ENCODE measurements around the gene SOX9. TPM values are rescaled to one million over a fixed set of nuclear protein-coding genes. Genes with fewer than 3 reads are reported as not detected.

SOX9 gene
- total RNA-seq (2014; rRNA removed; shearing (Covaris generic)): 21.5 and 26.1 TPM in 2 replicates

- peak; percentile 95 for DNase-seq (ENCODE audit: low spot score)
These were observed at the start of gene SOX9 for GRCh38 chr17:72120642-72121163. Gene SOX9 (plus strand): TSS chr17:72121020. CDS start chr17:72121392, 372 bp downstream.

- DNase-seq (ENCODE audit: low spot score): no peak
These were observed 49.5 kb upstream of the SOX9 start for GRCh38 chr17:72071330-72071729.

GRCh38 chr17:72075995-72076677 lies 44.7 kb upstream of the SOX9 start:
- no peak for DNase-seq (ENCODE audit: low spot score)

GRCh38 chr17:72076678-72077030 lies 44.2 kb upstream of the SOX9 start:
- no peak for DNase-seq (ENCODE audit: low spot score)

GRCh38 chr17:72077326-72077960 lies 43.4 kb upstream of the SOX9 start:
- peak; percentile 25 for DNase-seq (ENCODE audit: low spot score)

- DNase-seq (ENCODE audit: low spot score): no peak
These were observed 41.1 kb upstream of the SOX9 start for GRCh38 chr17:72079700-72080099.

GRCh38 chr17:72087876-72088275 lies 32.9 kb upstream of the SOX9 start:
- no peak for DNase-seq (ENCODE audit: low spot score)

- no peak for DNase-seq (ENCODE audit: low spot score)
These were observed 31.3 kb upstream of the SOX9 start for GRCh38 chr17:72089453-72089987.

GRCh38 chr17:72090108-72090507 lies 30.7 kb upstream of the SOX9 start:
- no peak for DNase-seq (ENCODE audit: low spot score)

- no peak for DNase-seq (ENCODE audit: low spot score)
These were observed 28.0 kb upstream of the SOX9 start for GRCh38 chr17:72092710-72093322.

GRCh38 chr17:72093707-72094106 lies 27.1 kb upstream of the SOX9 start:
- no peak for DNase-seq (ENCODE audit: low spot score)

GRCh38 chr17:72095316-72095715 lies 25.5 kb upstream of the SOX9 start:
- DNase-seq (ENCODE audit: low spot score): no peak

- DNase-seq (ENCODE audit: low spot score): peak; percentile 20
These were observed 23.7 kb upstream of the SOX9 start for GRCh38 chr17:72097144-72097543.

- DNase-seq (ENCODE audit: low spot score): peak; percentile 12
These were observed 20.9 kb upstream of the SOX9 start for GRCh38 chr17:72099919-72100318.

GRCh38 chr17:72100470-72100869 lies 20.4 kb upstream of the SOX9 start:
- no peak for DNase-seq (ENCODE audit: low spot score)

- DNase-seq (ENCODE audit: low spot score): no peak
These were observed 19.3 kb upstream of the SOX9 start for GRCh38 chr17:72101526-72101925.

- DNase-seq (ENCODE audit: low spot score): no peak
These were observed 18.5 kb upstream of the SOX9 start for GRCh38 chr17:72102366-72102765.

GRCh38 chr17:72104164-72104862 lies 16.5 kb upstream of the SOX9 start:
- no peak for DNase-seq (ENCODE audit: low spot score)

- no peak for DNase-seq (ENCODE audit: low spot score)
These were observed 16.0 kb upstream of the SOX9 start for GRCh38 chr17:72104863-72105234.

- no peak for DNase-seq (ENCODE audit: low spot score)
These were observed 13.7 kb upstream of the SOX9 start for GRCh38 chr17:72107100-72107499.

GRCh38 chr17:72110231-72110941 lies 10.4 kb upstream of the SOX9 start:
- no peak for DNase-seq (ENCODE audit: low spot score)

Measured in A172 (cell line).